Measurements from ENCODE around the gene LHPP.
A peak's percentile ranks its signal among the peaks of the same experiment; 100 is the strongest.

Gene LHPP

DNA sequence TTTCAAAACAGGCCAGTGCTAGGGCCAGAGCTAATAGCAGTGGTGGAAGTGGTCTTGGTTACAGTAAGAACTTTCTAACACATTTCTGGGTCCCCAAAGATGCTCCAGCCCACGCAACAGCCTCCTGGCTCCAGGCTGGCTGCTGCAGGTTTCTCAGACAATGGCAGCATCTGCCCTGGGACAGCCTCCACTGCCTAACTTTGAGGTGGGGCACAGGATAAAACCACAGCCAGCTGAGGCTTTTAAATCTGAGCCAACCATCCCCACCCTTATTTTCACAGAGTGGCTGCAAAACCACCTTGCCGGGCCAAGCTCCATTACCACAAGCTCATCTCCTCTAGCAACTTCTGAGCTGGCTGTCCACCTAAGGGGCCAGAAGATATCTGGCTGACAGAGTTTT lies 197.8 kb downstream of the LHPP start:
- TF ChIP-seq, protein P1, sequence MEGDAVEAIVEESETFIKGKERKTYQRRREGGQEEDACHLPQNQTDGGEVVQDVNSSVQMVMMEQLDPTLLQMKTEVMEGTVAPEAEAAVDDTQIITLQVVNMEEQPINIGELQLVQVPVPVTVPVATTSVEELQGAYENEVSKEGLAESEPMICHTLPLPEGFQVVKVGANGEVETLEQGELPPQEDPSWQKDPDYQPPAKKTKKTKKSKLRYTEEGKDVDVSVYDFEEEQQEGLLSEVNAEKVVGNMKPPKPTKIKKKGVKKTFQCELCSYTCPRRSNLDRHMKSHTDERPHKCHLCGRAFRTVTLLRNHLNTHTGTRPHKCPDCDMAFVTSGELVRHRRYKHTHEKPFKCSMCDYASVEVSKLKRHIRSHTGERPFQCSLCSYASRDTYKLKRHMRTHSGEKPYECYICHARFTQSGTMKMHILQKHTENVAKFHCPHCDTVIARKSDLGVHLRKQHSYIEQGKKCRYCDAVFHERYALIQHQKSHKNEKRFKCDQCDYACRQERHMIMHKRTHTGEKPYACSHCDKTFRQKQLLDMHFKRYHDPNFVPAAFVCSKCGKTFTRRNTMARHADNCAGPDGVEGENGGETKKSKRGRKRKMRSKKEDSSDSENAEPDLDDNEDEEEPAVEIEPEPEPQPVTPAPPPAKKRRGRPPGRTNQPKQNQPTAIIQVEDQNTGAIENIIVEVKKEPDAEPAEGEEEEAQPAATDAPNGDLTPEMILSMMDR (IDR thresholded peaks at IDR 0.05) = no peak
- no peaks in the 10 kb centered on the region for H3K27me3 ChIP-seq
- peak overlapping the region; percentile 76 for H3K27ac ChIP-seq
- no peak overlapping the region for H3K4me3 ChIP-seq (ENCODE audit: low read depth in 1 of 2, low read length in 1 of 2)
- no peaks in the 10 kb centered on the region for H3K9me3 ChIP-seq
- H3K36me3 ChIP-seq = peaks cover 7% of the 10 kb centered on the region
- H3K4me1 ChIP-seq (ENCODE audit: control insufficient read depth in 1 of 2, insufficient read depth in 1 of 2, low read depth in 1 of 2, low read length in 1 of 2) = peaks cover 40 to 45% of the 10 kb centered on the region in 2 experiments

DNA sequence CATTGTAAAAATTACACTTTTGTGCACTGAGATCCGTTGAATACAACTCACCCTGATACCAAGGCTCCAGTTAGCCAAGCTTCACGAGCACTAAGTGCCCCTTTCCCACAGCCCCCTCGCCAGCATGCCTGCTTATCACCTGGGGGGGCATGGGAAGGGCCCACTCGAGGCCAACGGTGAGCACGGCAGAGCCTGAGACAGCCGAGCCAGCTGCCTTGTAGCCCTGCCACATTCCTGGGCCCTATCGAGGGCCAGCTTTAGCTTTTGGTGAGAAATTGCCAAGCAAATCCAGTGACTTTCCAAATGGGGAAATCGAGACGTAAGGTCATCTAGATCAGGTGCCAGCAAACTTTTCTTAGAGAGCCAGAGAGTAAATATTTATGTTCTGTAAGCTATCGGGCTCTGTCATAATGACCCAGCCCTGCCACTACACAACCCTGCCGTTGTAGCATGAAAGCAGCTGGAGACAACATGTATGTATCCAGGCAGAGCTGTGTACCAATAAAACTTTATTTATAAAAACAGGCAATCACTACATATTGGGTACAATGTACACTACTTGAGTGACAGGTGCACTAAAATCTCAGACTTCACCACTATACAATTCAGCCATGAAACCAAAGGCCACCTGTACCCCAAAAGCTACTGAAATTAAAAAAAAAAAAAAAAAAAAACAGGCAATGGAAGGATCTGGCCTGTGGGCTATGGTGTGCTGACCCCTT lies 198.9 kb downstream of the LHPP start:
- TF ChIP-seq, protein P1 (IDR thresholded peaks at IDR 0.05) = no peak
- Histone ChIP-seq H3K27ac (no peak overlapping the region), H3K4me1 (ENCODE audit: control insufficient read depth in 1 of 2, insufficient read depth in 1 of 2, low read depth in 1 of 2, low read length in 1 of 2) (peaks cover 28 to 33% of the 10 kb centered on the region in 2 experiments), H3K36me3 (peaks cover 7% of the 10 kb centered on the region), H3K9me3 (no peaks in the 10 kb centered on the region), H3K4me3 (ENCODE audit: low read depth in 1 of 2, low read length in 1 of 2) (no peak overlapping the region), H3K27me3 (no peaks in the 10 kb centered on the region)

DNA sequence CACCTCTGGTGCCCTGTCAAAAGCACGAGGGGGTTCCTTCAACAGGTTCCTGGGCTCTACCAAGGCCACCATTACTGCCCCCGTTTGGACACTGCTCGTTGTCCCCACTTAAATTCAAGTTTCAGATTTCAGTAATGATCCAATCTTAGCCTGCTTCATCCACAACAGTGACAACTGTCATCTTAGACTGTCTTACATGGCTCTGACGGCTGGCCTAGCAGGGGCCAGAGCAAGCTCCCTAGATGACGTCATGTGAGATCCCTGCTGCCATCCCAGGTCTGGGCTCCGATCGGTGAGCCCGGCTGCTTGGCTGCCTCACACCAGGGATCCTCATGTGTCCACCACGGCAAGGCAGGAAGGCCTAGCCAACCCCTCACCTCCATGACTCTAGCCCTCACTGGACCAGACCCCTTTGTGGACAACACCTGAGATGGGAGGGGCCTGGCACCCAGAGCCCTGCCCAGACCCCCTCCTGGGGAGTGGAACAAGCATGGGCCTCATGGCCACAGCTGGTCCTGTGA lies 200.1 kb downstream of the LHPP start:
- H3K27ac ChIP-seq = peak overlapping the region; percentile 3
- H3K9me3 ChIP-seq = no peaks in the 10 kb centered on the region
- TF ChIP-seq, protein P1 (IDR thresholded peaks at IDR 0.05) = no peak
- H3K36me3 ChIP-seq = peaks cover 7% of the 10 kb centered on the region
- no peaks in the 10 kb centered on the region for H3K27me3 ChIP-seq
- H3K4me1 ChIP-seq (ENCODE audit: control insufficient read depth in 1 of 2, insufficient read depth in 1 of 2, low read depth in 1 of 2, low read length in 1 of 2) = peaks cover 17 to 22% of the 10 kb centered on the region in 2 experiments
- no peak overlapping the region for H3K4me3 ChIP-seq (ENCODE audit: low read depth in 1 of 2, low read length in 1 of 2)

DNA sequence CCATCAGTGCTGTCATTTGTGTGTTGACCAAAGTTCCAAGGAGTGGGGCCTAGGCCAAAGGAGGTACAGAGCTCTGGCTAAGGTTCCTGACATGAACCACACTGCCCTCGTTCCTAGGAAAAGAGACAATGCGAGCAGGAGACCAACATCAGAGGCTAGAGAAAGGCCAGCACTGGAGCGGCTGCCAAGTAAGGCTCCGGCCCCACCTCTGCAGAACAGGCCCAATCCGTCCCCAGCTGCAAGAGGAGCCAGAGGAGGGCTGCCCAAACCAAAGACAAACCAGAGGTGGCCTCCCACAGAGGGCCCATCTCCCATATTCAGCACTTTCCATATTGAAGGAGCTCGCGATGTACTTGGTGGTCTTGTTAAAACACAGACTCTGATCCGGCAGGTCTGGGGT lies 201.6 kb downstream of the LHPP start:
- peaks cover 7% of the 10 kb centered on the region for H3K36me3 ChIP-seq
- H3K9me3 ChIP-seq = no peaks in the 10 kb centered on the region
- H3K4me3 ChIP-seq (ENCODE audit: low read depth in 1 of 2, low read length in 1 of 2) = no peak overlapping the region
- H3K4me1 ChIP-seq (ENCODE audit: control insufficient read depth in 1 of 2, insufficient read depth in 1 of 2, low read depth in 1 of 2, low read length in 1 of 2) = peaks cover 6 to 9% of the 10 kb centered on the region in 2 experiments
- peak overlapping the region; percentile 23 for H3K27ac ChIP-seq
- TF ChIP-seq, protein P1 (IDR thresholded peaks at IDR 0.05) = no peak
- H3K27me3 ChIP-seq = no peaks in the 10 kb centered on the region
